ENCODE results near the gene ZNF740.
"Not testable (repeated sequence)": the region's sequence is repeated elsewhere in the genome, so short reads cannot be mapped to it uniquely, and the experiment has no call there.

ZNF740 gene

DNA sequence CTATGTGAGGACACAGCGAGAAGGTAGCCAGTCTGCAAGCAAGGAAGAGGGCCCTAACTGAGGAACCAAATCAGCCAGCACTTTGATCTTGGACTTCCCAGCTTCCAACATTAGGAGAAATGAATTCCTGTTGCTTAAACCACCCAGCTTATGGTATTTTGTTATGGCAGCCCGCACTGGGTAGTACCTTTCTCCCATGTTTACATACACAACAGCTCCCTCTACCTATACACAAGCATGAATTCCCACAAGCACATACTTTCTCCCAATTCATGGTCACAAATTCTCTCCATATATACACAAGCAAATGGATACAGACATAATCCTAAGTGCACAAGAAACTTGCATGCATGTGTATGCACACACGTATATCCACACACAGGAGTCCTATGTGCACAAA lies 19.2 kb downstream of the ZNF740 start:
- DNase-seq (ENCODE audit: low read depth in 2 of 2): no peak
- TF ChIP-seq, protein P1, sequence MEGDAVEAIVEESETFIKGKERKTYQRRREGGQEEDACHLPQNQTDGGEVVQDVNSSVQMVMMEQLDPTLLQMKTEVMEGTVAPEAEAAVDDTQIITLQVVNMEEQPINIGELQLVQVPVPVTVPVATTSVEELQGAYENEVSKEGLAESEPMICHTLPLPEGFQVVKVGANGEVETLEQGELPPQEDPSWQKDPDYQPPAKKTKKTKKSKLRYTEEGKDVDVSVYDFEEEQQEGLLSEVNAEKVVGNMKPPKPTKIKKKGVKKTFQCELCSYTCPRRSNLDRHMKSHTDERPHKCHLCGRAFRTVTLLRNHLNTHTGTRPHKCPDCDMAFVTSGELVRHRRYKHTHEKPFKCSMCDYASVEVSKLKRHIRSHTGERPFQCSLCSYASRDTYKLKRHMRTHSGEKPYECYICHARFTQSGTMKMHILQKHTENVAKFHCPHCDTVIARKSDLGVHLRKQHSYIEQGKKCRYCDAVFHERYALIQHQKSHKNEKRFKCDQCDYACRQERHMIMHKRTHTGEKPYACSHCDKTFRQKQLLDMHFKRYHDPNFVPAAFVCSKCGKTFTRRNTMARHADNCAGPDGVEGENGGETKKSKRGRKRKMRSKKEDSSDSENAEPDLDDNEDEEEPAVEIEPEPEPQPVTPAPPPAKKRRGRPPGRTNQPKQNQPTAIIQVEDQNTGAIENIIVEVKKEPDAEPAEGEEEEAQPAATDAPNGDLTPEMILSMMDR (IDR thresholded peaks at IDR 0.05; ENCODE audit: low read depth, low read length): no peak
- H3K4me3 ChIP-seq (replicated peaks in 1 of 2; ENCODE audit: low read depth in 2 of 2, low read length in 2 of 2): no peak overlapping the region

DNA sequence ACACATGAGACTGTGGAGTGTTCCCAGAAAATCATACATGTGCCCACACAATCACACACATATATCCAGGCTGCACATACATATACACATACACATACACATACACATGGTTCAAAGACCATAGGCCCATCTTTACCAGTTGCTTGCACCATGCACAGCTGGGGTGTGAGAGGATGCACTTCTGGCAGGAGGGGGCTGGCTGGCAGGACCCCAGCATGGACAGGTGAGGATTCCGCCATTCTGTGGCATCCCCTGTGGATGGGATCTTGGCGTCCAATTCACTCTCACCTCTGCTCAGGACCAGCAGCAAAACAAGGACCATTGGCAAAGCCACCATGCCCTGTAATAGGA lies 19.6 kb downstream of the ZNF740 start:
- no peak for DNase-seq (ENCODE audit: low read depth in 2 of 2)
- TF ChIP-seq, protein P1 (IDR thresholded peaks at IDR 0.05; ENCODE audit: low read depth, low read length): no peak
- H3K4me3 ChIP-seq (replicated peaks in 1 of 2; ENCODE audit: low read depth in 2 of 2, low read length in 2 of 2): no peak overlapping the region

DNA sequence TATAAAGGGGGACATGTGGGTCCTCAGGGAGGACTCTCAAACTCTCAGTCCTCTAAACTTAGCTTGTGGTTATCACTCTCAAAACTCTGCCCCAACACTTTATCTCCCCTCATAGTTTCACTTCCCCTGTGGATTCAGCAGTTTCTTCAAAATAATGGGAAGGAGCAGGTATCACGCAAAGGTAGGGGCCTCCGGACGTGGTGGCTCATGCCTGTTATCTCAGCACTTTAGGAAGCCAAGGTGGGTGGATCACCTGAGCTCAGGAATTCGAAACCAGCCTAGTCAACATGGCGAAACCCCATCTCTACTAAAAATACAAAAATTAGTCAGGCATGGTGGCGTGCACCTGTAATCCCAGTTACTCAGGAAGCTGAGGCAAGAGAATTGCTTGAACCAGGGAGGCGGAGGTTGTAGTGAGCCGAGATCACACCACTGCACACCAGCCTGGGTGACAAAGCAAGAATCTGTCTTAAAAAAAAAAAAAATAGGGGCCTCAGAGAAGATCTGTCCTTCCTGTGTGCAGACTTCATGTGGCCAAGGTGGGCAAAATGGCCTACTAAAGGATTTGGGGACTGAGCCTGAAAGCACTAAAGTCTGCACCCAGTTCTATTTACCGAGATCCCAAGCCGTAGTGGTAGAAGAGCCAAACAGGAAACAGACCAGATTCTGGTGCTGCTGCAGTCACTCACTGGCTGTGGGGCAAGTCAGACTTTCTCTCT lies 20.1 kb downstream of the ZNF740 start:
- peak in 1 of 2 donors; percentile 38 for DNase-seq (ENCODE audit: low read depth in 2 of 2)
- TF ChIP-seq, protein P1 (IDR thresholded peaks at IDR 0.05; ENCODE audit: low read depth, low read length): no peak
- no peak overlapping the region for H3K4me3 ChIP-seq (replicated peaks in 1 of 2; ENCODE audit: low read depth in 2 of 2, low read length in 2 of 2)

DNA sequence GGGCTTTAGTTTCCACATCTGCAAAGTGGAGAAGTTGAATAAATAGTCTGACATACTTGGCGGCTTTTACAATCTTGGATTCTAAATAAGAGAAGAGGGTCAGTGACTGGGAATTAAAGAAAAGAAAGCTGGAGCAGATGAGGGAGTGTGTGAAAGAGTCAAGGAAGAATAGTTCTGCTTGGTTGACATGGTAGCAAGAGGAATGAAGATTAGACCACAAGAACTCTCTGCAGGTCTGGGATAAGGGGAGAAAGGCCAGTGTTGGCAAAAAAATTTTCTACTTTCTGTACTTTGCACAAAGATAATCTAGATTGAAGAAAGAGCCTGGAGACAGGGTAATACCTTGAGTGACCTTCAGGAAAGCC lies 20.6 kb downstream of the ZNF740 start:
- no peak overlapping the region for H3K4me3 ChIP-seq (replicated peaks in 1 of 2; ENCODE audit: low read depth in 2 of 2, low read length in 2 of 2)
- TF ChIP-seq, protein P1 (IDR thresholded peaks at IDR 0.05; ENCODE audit: low read depth, low read length): no peak
- no peak for DNase-seq (ENCODE audit: low read depth in 2 of 2)

DNA sequence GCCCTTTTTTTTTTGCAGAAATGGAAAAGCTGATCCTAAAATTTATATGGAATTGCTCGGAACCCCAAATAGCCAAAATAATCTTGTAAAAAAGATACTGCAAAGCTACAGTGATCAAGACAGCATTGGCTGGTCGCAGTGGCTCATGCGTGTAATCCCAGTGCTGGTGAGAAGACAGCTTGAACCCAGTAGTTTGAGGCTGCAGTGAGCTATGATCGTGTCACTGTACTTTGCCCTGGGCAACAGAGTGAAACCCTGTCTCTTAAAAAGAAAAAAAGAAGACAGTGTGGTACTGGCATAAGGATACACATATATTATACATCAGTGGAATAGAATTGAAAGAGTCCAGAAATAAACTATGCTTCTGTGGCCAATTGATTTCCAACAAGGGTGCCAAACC lies 21.1 kb downstream of the ZNF740 start:
- DNase-seq (ENCODE audit: low read depth in 2 of 2): no peak
- TF ChIP-seq, protein P1 (IDR thresholded peaks at IDR 0.05; ENCODE audit: low read depth, low read length): no peak
- no peak overlapping the region for H3K4me3 ChIP-seq (replicated peaks in 1 of 2; ENCODE audit: low read depth in 2 of 2, low read length in 2 of 2)

DNA sequence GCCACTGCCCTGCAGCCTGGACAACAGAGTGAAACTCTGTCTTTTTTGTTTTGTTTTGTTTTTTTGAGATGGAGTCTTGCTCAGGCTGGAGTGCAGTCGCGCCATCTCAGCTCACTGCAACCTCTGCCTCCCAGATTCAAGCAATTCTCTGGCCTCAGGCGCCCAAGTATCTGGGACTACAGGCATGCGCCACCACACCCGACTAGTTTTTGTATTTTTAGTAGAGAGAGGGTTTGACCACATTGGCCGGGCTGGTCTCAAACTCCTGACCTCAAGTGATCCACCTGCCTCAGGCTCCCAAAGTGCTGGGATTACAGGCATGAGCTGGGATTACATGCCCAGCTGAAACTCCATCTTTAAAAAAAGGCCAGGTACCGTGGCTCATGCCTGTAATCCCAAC lies 21.8 kb downstream of the ZNF740 start:
- H3K4me3 ChIP-seq (replicated peaks in 1 of 2; ENCODE audit: low read depth in 2 of 2, low read length in 2 of 2); DNase-seq (ENCODE audit: low read depth in 2 of 2): not testable (repeated sequence)

DNA sequence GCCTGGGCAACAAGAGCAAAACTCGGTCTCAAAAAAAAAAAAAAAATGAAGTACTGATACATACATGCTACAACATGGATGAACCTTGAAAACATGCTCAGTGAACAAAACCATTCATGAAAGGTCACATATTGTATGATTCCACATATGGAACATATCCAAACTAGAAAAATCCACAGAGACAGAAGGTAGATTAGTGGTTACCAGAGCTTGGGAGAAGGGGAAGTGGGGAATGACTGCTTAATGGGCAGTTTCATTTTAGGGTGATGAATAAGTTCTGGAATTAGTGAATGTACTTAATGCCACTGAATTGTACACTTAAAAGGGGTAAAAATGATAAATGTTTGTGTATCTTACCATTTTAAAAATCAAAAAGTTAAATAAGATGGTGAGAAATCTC lies 23.8 kb downstream of the ZNF740 start:
- DNase-seq (ENCODE audit: low read depth in 2 of 2): no peak
- TF ChIP-seq, protein P1 (IDR thresholded peaks at IDR 0.05; ENCODE audit: low read depth, low read length): no peak
- no peak overlapping the region for H3K4me3 ChIP-seq (replicated peaks in 1 of 2; ENCODE audit: low read depth in 2 of 2, low read length in 2 of 2)

Measured in cardiac fibroblast (primary cell).